Stimulated activated naive CD4-positive, alpha-beta T cell (primary cell): ENCODE data around the gene PPIC.
"Not testable (repeated sequence)": the region's sequence is repeated elsewhere in the genome, so short reads cannot be mapped to it uniquely, and the experiment has no call there.

Experiments
- DNase-seq, 6 experiments: peaks; one replicate each; lab custom pipeline; 2025; lab: John Stamatoyannopoulos, UW

Gene PPIC

DNA sequence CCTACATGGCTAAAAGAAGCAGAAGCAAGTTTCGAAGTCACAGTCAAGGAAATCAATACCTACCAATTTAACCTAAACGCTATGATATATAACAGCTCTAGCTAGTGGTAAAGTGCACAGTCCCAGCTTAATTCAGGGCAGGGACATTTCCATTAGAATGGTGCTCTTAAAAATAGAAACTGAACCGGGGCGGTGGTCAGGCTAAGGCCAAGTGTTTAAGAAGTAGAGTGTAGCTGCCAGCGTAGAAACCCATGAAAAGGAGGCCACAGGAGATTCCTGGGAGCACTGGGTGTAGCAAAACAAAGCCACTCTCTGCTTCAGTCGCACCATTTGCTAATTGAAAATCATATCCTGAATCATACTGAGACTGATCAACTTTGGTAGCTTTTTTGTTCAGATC, 28.8 kb downstream of the PPIC start:
- no peak for DNase-seq

DNA sequence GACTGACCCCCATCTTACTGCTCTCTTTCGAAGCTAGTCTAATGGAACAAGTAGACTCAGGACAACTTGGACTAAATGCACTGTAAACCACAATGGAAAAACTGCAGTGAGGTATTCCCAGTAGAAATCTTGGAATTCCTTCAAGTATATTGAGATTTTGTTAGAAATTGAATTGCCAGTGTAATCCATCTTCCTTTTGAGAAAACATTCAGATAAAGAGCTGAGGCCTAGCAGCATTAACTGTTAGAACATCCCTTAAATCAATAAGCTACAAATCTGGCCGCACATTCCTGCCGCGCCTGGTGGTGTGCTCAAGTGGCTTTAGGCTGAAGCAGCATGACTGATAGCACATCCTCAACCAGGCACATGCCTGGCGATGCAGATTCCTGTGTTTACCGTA, 29.3 kb downstream of the PPIC start:
- no peak for DNase-seq

DNA sequence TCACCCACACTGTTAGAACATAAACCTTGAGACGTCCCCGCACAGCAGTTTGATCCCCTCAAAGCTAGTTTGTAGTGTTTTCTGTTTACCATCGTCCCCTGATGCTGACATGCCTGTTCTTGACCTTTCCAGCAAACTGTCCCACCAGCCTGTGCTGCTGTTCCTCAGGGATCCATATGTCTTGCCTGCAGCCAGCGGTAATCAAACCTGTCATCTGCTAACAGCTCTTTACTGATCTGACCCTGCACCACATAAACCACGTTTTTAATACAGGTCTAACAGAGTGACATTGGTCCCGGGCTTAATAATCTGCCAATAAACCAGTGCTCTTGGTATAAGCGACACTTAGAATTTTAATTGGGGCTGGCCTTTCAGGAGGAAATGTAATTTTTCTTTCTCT, 34.7 kb downstream of the PPIC start:
- DNase-seq: no peak

DNA sequence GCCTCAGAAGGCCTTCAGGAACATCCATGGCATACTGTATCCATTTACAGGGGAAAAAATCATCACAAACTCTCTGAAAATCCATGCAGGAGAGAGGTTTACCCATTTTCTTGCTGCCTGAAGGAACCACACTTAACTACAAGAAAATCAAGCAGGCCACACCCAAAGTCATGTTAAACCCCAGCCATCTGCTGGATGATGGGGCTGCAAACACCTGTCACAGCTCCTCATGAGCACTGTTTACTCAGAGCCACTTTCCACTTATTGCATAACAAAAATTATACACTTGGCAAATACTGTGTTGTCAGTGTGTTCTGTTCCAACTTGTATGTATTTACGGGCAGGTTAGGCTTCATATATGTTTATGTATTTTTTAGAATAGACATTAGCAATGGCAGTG, 35.8 kb downstream of the PPIC start:
- no peak for DNase-seq

DNA sequence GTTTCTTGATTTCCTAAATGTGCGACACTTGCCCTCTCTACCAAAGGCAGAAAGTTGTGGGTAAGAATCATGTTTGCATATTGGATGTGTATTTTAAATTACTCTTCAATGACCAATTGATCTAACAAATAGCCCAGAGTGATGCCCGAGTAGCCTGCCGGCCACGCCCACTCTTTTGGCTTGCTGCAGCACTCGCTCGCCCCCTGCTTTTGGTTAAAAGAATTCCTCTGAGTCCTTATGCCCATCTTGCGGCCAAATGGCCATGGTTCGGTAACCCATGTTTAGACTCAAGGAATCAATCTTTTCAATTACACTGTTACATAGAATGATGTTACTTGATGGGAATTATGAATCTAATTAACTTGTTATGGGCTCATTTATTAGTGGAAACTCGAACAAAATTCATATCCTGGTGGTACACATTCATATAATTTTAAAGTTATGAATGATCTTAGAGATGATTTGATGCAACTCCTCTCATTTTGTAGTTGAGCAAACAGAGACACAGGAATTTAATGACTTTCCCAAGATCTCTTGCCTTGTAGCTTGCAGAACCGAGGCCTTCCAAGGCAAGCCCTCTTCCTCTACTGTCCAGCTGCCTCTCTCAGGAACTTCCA, 36.5 kb downstream of the PPIC start:
- peak in 2 of 6 experiments; percentile 1 to 2 for DNase-seq

DNA sequence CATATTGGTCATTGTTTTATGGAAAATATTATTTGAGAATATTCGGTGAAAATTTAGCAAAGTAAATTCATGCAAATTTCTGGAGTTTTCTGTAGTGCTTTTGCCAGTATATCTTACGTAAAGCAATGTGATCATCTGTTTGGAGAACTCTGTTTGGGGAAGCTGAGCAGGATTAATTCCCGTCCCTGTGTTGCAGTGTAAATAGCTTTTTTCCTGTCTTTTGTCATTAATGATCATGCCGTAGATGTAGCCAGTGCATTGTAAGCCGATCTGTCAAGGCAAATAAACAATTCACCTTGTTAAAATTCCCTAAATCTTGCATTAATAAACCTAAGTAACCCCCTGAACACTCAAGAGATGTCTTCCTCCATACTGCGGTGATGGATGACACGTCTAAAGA, 39.2 kb downstream of the PPIC start:
- no peak for DNase-seq

DNA sequence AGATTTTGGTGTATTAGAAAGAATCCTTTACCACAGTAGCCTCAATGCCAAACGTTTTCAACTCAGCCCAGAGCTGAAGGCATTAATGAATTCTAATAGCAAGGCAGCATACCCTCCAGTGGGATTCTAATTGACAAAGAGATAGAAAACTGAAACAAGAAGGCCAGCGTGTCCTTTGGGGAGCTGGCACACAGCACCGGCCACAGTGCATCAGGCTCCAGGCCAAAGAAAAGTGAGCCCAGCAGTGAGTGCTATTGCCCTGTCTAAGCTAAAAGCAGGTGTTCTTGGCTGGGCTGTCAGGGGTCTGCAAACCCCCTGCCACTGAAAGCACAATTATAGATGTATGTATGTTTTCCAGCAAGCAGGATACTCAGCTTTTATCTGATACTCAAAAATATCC, 40.4 kb downstream of the PPIC start:
- no peak for DNase-seq

DNA sequence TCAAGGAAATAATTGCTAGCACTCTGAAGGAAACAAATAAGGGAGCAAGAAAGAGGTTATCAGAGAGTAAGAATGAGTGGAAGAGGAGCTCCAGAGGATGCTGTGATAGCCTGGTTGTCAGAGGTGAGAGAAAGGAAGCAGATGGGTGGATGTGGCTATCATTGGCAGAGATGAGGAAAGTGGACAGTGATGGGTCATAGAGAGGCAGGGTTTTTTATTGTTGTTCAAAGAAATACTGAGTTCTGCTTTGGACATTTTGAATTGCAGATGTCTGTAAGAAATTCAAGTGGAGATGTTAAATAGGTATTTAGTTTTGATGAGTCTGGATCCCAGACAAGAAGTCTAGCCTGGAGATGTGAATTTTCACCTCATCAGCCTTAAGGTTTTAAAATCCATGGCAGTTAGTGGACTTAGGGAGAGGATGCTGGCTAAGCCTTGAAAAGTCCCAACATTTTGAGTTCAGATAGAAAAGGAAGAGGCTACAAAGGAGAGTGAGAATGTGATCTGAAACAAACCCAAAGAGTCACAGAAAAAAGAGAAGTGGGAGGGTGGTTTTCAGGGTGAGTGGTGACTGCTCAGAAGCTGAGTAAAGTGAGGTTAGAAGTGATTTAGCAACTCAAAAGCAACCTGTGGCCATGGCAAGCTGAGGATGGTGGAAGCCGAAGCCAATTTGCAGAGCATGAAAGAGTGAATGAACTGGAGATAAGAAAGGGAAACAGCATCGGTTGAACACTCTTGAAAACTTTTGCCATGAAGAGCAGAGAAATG, 50.4 kb downstream of the PPIC start:
- DNase-seq: no peak

DNA sequence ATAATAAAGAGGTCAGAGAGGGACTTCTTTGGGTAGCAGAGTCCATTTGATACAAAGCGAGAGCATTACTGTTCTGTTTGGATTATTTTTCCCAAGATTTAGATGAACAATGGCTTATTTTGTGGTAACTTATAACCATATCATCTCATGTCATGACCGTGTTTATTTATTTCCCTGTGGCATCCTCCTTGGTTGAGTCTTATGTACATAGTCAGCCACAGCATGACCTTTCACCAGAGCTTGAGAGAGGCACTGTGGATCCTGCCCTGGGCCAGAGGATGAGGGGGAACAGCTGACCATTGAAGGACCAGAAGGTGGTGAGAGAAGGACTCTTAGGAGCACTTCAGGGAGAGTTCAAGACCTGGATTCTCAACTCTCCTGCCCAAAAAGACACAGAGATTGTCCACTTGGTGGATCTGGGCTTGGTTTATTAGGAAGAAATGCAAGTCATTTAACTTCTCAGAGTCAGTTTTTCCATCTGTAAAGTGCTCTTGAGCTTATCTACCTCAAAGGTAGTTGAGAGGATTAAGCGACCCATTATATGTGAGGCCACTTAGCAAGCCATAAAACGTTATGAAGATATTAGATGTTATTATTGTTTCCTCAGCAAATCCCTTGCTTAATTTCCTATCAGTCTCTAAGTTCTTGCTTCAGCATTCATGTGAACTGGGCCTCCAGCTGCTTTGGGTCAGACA, 51.4 kb downstream of the PPIC start:
- DNase-seq: no peak

DNA sequence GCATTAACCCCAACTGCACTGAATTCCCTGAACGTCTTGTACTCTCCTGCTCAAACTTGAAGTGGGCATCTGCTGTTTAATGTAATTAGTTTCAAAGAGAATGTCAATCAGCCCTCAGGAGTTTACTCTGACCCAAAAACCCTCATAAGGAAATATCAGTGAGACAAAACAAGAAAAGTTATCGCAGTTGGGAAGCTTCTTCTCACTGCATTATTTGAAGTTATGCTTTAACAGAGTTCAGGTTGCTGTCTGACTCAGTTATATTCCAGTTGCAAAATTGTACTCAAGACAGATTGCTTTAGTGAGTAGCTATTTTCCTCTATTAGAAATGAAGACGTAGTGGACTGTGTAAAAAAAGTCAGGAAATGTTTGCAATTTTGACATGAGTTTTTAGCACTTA, 52.1 kb downstream of the PPIC start:
- DNase-seq: no peak

DNA sequence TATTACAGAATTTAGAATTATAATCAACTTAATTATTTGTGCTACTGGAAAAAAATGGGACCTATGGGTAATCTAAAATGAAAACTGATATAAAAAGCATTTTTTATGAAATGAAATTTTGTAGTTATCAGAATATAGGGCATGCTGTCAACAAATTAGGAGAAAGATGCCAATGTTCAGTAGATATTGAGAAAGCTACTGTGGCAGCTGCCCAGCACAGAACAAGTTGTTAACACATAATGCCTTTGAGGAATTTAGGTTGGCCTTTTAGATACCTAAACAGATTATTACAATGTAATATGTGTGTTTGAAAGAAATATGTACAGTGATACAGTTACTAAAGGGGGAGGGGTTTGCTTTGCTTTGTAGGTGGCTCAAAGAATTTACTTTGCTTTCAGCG, 54.1 kb downstream of the PPIC start:
- DNase-seq: no peak

DNA sequence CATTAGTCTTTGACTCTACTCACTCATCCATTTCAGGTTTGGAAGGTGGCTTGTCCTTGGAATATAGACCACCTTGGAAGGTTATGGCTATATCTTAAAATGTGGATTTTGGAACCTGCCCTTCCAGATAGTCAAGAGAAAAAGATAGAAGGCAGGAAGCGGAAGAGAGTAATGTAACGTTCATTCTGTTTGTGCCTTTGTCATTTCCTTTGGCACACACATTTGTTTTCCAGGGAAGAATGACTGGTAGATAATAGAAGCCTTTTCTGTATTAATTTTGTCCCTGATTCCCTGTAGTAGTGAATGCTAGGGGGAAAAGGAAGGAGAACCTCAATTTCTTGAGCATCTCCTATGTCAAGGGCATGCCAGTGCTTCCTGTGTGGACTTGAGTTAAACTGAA, 54.7 kb downstream of the PPIC start:
- no peak for DNase-seq

DNA sequence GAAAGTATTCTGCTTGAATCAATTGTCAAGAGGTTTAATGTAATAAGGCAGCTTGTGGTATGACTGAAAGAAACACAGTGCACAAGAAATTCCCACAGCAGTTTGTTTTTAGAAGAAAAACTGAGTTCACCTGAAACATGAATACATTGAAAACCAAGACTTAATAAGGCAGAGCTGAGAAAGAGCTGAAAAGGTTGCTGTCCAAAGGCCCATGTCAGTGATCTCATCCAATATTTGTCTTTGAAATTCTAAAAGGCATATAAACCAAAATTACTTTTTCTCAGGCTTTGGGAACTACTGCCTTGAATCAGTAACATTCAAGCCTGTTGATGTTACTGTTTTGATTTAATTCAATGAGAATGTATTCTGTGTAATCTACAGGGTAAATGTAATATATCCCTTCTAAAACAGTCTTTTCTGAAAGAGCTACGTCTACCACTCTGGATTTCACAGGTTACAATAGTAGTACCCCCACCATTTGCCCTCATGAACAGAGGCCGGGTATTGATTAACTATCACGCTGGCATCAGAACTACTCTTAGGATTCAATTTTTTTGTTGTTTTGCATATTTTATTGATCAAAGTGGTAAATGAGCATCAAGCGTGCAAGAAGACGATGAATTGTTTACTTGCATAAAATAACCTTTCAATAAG, 57.8 kb downstream of the PPIC start:
- no peak for DNase-seq

DNA sequence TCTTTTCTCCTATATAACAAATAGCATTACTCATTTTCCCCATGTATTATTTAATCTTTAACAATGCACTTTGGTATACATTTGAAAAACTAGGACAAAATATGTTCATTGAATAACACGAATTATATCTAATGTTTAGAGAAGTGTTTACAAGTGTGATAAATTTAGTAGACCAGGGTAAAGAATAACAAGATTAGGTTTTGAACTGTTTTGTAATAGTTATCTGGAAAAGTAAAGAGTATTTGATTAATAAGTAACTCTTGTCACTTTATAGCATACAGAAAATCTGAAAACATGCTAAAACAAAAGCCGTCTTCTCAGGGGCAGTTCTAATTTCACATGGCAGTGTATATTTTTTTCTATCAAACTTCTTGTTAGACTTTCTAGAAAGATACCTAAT, 58.5 kb downstream of the PPIC start:
- no peak for DNase-seq

DNA sequence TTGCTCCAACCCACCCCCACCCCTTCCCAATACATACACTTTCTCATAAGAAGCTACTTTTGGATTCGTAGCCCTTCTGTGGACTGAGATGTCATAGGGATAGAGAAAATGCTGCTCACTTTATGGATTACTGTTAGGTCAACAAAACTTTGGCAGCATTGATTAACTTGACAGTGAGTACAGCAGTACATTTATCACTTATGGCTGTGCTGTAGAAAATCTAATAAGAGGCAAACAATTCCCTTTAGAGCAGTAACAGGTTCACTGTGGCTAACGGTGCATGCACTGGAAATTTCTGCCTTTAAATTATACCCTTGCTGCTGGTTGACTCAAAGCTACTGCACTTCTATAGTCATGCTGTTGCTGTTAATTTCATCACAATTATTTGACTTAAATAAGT, 59.2 kb downstream of the PPIC start:
- no peak for DNase-seq

DNA sequence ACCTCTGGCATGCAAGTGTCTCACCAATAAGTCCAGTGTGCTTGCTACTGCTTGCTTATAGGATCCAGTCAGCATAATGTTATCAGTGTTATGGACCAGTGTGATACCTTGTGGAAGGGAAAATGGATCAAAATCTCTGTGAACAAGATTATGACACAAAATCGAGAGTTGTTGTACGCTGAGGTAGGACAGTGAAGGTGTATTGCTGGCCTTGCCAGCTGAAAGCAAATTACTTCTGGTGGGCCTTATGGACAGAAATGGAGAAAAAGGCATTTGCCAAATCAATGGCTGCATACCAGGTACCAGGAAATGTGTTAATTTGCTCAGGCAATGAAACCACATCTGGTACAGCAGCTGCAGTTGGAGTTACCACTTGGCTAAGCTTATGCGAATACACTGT, 62.3 kb downstream of the PPIC start:
- not testable (repeated sequence) for DNase-seq

DNA sequence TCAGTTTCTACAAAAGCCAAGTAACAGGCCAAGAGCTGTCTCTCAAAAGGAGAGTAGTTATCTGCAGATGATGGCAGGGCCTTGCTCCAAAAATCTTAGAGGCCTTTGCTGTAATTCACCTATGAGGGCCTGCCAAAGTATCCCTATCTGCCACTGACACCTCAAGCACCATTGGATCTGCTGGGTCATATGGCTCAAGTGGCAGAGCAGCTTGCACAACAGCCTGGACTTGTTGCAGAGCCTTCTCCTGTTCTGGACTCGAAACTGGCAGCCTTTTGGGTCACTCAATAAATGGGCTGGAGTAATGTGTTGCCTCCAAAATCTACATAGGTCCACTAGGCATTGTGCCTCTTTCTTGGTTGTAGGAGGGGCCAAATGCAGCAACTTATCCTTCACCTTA, 62.8 kb downstream of the PPIC start:
- not testable (repeated sequence) for DNase-seq
